Vagina (tissue), 2 donors: Measurements from ENCODE around the gene HPCAL1. TPM values are rescaled to one million over a fixed set of nuclear protein-coding genes. Genes with fewer than 3 reads are reported as not detected.

Source experiments
- DNase-seq, 2 donors: peaks; one replicate each; pipeline ENCODE4 v3.0.0-alpha.2; 2017; ENCODE audit errors: extremely low spot score in 2 of 2
- H3K27ac ChIP-seq: fragments of 200-600 bp; sonication (generic); one replicate; pipeline ENCODE4 v1.5.1; 2019
- H3K27me3 ChIP-seq: fragments of 200-600 bp; sonication (generic); one replicate; pipeline ENCODE4 v1.5.1; 2019
- H3K36me3 ChIP-seq, 2 donors: fragments of 200-600 bp; sonication (generic); one replicate each; pipeline ENCODE4 v1.5.1; 2017 to 2019
- H3K4me1 ChIP-seq: fragments of 200-600 bp; sonication (generic); one replicate; pipeline ENCODE4 v1.5.1; 2019
- H3K4me3 ChIP-seq, 2 donors: fragments of 200-600 bp; sonication (generic); 1 replicate in 1 of 2; 2 replicates in 1 of 2; pipeline ENCODE4 v1.5.1; 2016 to 2019
- H3K9me3 ChIP-seq: fragments of 200-600 bp; sonication (generic); one replicate; pipeline ENCODE4 v1.5.1; 2019
- POLR2A ChIP-seq, 2 donors: fragments of 450-650 bp; IDR thresholded peaks; one replicate each; pipeline ENCODE4 v1.6.1; 2017; ENCODE audit warnings: antibody characterized with exemption in 2 of 2, mild to moderate bottlenecking in 2 of 2, moderate library complexity in 2 of 2
- POLR2AphosphoS5 ChIP-seq, 2 donors: sonication (generic); formaldehyde crosslinking; IDR thresholded peaks; one replicate each; pipeline ENCODE4 v1.9.0; 2017; ENCODE audit warnings: antibody characterized with exemption in 2 of 2, mild to moderate bottlenecking in 2 of 2, low read depth in 1 of 2; ENCODE audit not compliant: insufficient read depth in 1 of 2
- intact Hi-C: fragments of 100-400 bp; cut with DNase I; formaldehyde crosslinking; loops from one replicate; pipeline ENCODE4 v1.15.1; 2023
- total RNA-seq: library from RNA; depleted of rRNA; stranded (reverse); fragments of >200 nt; gene quantifications from one replicate; pipeline ENCODE4 v1.2.3, GENCODE V29; 2016
- TF ChIP-seq, protein P1 (sequence below), 3 experiments: fragments of 450-650 bp in 2 of 3; fragments of 200-600 bp in 1 of 3; sonication (generic) in 1 of 3; IDR thresholded peaks; one replicate each; pipeline ENCODE4 v1.5.1; 2017 to 2019; ENCODE audit warnings: antibody characterized with exemption in 3 of 3, mild to moderate bottlenecking in 2 of 3, moderate library complexity in 2 of 3

The HPCAL1 gene
- total RNA-seq, 1 donor from 2014 or later, result 43.7 TPM

GRCh38 chr2:10266133-10266620 lies 36.5 kb upstream of the HPCAL1 start:
- H3K4me1 ChIP-seq, result no peaks in the 10 kb centered on the region
- no peak for TF ChIP-seq POLR2A (IDR thresholded peaks at IDR 0.05)
- DNase-seq, result no peak

GRCh38 chr2:10267036-10267435 lies 35.7 kb upstream of the HPCAL1 start:
- no peak overlapping the region for H3K4me3 ChIP-seq
- H3K27me3 ChIP-seq, result no peaks in the 10 kb centered on the region
- DNase-seq, result no peak
- H3K36me3 ChIP-seq, result no peaks in the 10 kb centered on the region
- H3K27ac ChIP-seq, result no peak overlapping the region
- TF ChIP-seq POLR2A (IDR thresholded peaks at IDR 0.05) (no peak), POLR2AphosphoS5 (IDR thresholded peaks at IDR 0.05; ENCODE audit: insufficient read depth in 1 of 2, low read depth in 1 of 2) (no peak)
- TF ChIP-seq, protein P1, sequence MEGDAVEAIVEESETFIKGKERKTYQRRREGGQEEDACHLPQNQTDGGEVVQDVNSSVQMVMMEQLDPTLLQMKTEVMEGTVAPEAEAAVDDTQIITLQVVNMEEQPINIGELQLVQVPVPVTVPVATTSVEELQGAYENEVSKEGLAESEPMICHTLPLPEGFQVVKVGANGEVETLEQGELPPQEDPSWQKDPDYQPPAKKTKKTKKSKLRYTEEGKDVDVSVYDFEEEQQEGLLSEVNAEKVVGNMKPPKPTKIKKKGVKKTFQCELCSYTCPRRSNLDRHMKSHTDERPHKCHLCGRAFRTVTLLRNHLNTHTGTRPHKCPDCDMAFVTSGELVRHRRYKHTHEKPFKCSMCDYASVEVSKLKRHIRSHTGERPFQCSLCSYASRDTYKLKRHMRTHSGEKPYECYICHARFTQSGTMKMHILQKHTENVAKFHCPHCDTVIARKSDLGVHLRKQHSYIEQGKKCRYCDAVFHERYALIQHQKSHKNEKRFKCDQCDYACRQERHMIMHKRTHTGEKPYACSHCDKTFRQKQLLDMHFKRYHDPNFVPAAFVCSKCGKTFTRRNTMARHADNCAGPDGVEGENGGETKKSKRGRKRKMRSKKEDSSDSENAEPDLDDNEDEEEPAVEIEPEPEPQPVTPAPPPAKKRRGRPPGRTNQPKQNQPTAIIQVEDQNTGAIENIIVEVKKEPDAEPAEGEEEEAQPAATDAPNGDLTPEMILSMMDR (IDR thresholded peaks at IDR 0.05), result no peak
- H3K4me1 ChIP-seq, result no peaks in the 10 kb centered on the region
- intact Hi-C loops, result no loop called here
- H3K9me3 ChIP-seq, result no peaks in the 10 kb centered on the region

More at GRCh38 chr2:10266133-10266620, 36.5 kb upstream of the HPCAL1 start:
- Histone ChIP-seq H3K27ac (no peak overlapping the region), H3K9me3 (no peaks in the 10 kb centered on the region), H3K4me3 (no peak overlapping the region), H3K27me3 (no peaks in the 10 kb centered on the region), H3K36me3 (no peaks in the 10 kb centered on the region)
- intact Hi-C loops, result no loop called here

GRCh38 chr2:10267551-10268465 lies 34.9 kb upstream of the HPCAL1 start:
- intact Hi-C loops, result no loop called here
- Histone ChIP-seq H3K27ac (no peak overlapping the region), H3K9me3 (no peaks in the 10 kb centered on the region), H3K4me1 (no peaks in the 10 kb centered on the region), H3K27me3 (no peaks in the 10 kb centered on the region), H3K36me3 (no peaks in the 10 kb centered on the region), H3K4me3 (no peak overlapping the region)
- no peak for TF ChIP-seq POLR2A (IDR thresholded peaks at IDR 0.05)
- TF ChIP-seq, protein P1 (IDR thresholded peaks at IDR 0.05), result no peak
- TF ChIP-seq POLR2AphosphoS5 (IDR thresholded peaks at IDR 0.05; ENCODE audit: insufficient read depth in 1 of 2, low read depth in 1 of 2), result no peak
- no peak for DNase-seq

DNA sequence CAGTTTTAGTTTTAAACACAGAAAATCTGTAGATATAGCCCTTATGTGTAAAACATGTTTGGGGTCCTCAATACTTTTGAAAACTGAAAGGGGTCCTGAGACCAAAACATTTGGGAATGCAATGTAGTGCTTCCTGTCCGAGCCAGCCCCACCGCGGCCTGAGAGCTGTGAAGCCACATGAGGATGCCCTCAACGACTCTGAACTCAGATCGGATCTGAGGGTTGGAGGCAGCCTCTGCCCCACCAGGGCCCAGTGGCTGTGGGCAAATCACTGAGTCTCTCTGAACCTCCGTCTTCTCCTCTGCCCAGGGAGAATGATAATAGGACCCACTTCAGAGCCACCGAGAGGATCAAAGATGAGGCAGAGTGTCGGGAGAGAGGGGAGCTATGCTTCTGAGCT lies 33.4 kb upstream of the HPCAL1 start:
- DNase-seq, result no peak
- intact Hi-C loops, result no loop called here
- Histone ChIP-seq H3K4me1 (no peaks in the 10 kb centered on the region), H3K27ac (no peak overlapping the region), H3K27me3 (no peaks in the 10 kb centered on the region), H3K9me3 (no peaks in the 10 kb centered on the region), H3K4me3 (no peak overlapping the region), H3K36me3 (no peaks in the 10 kb centered on the region)
- no peak for TF ChIP-seq POLR2AphosphoS5 (IDR thresholded peaks at IDR 0.05; ENCODE audit: insufficient read depth in 1 of 2, low read depth in 1 of 2)
- TF ChIP-seq, protein P1 (IDR thresholded peaks at IDR 0.05), result no peak
- no peak for TF ChIP-seq POLR2A (IDR thresholded peaks at IDR 0.05)

DNA sequence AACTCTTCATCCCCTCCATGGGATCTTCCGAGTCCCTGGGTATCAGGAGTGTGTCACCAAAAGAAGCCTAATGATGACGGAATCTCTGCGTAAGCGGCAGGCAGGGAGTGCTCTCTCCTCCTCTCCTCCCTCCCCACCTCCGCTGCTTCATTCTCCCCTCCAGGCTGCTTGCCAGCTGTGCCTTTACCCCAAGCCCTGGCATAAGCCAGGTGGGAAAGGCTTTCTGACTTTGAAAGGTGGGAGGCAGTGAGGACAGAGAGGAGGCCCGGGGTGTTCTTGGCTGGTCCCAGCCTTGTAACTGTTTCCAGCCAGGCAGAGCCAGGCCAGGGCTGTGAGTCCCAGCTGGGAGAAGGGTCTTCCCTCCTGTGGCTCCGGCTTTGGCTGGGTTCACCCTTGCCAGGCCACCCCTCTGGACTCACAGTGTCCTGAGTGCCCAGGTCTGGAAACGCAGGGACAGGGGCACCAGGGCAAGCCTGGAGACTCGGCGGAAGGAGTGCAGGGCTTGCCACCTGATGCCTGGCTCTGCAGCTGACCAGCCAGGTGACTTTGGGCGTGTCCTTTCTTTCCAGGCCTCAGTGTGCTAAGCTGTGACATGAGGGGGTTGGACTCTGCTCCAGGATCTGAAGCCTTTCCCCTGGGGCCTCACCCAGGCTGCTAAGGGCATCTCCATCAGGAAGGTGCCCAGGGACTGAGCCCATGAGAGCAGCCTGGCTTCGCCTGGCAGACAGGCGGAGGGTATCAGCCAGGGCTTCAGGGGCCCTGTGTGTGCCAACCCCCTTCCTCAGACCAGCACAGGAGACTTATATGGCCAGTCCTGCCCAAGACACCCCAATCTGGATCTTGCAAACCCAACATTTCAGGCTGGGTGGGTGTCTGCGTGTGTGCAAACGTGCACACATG lies 32.7 kb upstream of the HPCAL1 start:
- H3K36me3 ChIP-seq, result no peaks in the 10 kb centered on the region
- TF ChIP-seq POLR2A (IDR thresholded peaks at IDR 0.05) (no peak), POLR2AphosphoS5 (IDR thresholded peaks at IDR 0.05; ENCODE audit: insufficient read depth in 1 of 2, low read depth in 1 of 2) (no peak)
- TF ChIP-seq, protein P1 (IDR thresholded peaks at IDR 0.05), result no peak
- H3K27ac ChIP-seq, result no peak overlapping the region
- no peaks in the 10 kb centered on the region for H3K27me3 ChIP-seq
- no peaks in the 10 kb centered on the region for H3K4me1 ChIP-seq
- intact Hi-C loops, result no loop called here
- H3K9me3 ChIP-seq, result no peaks in the 10 kb centered on the region
- no peak overlapping the region for H3K4me3 ChIP-seq
- no peak for DNase-seq
